GM12864 (cell line): ENCODE data around the gene ATP5PD.

Source experiments
- DNase-seq: peaks from one replicate; pipeline ENCODE4 v3.0.0-alpha.2; 2011; ENCODE audit warnings: low read depth
- H3K4me3 ChIP-seq: 2 replicates; pipeline ENCODE4 v1.5.1; 2011; ENCODE audit warnings: mild to moderate bottlenecking, low read depth, low read length, control low read depth
- CTCF ChIP-seq: IDR thresholded peaks from 2 replicates; pipeline ENCODE4 v1.5.1; 2011; ENCODE audit warnings: low read depth, mild to moderate bottlenecking, moderate library complexity, low read length, control low read depth, inconsistent platforms; ENCODE audit errors: missing control alignments

Gene ATP5PD

GRCh38 chr17:75060434-75061054 lies 13.8 kb upstream of the ATP5PD start:
- DNase-seq = no peak
- no peak overlapping the region for H3K4me3 ChIP-seq
- no peak for TF ChIP-seq CTCF

GRCh38 chr17:75059369-75060345 lies 12.9 kb upstream of the ATP5PD start:
- no peak for TF ChIP-seq CTCF
- DNase-seq = no peak
- no peak overlapping the region for H3K4me3 ChIP-seq

- no peak for TF ChIP-seq CTCF
- no peak for DNase-seq
These were observed 5.2 kb upstream of the ATP5PD start for GRCh38 chr17:75051941-75052340.

GRCh38 chr17:75049706-75050105 lies 2.9 kb upstream of the ATP5PD start:
- no peak overlapping the region for H3K4me3 ChIP-seq
- TF ChIP-seq CTCF = no peak
- DNase-seq = no peak

More at GRCh38 chr17:75051941-75052340, 5.2 kb upstream of the ATP5PD start:
- H3K4me3 ChIP-seq = no peak overlapping the region

- TF ChIP-seq CTCF = no peak
- no peak for DNase-seq
- no peak overlapping the region for H3K4me3 ChIP-seq
These were observed 2.3 kb upstream of the ATP5PD start for GRCh38 chr17:75049057-75049456.

GRCh38 chr17:75048249-75048878 lies 1.6 kb upstream of the ATP5PD start:
- TF ChIP-seq CTCF = no peak
- peak overlapping the region; percentile 100; the same call in 1 of the 2 replicates for H3K4me3 ChIP-seq
- DNase-seq = no peak
